ENCODE measurements around the gene DIAPH2. TPM values are rescaled to one million over a fixed set of nuclear protein-coding genes. Genes with fewer than 3 reads are reported as not detected.
A peak's percentile ranks its signal among the peaks of the same experiment; 100 is the strongest.

DIAPH2 gene
- total and polyA plus RNA-seq, 2 donors from 2014 or later, result 2.1 to 15.0 TPM

DNA sequence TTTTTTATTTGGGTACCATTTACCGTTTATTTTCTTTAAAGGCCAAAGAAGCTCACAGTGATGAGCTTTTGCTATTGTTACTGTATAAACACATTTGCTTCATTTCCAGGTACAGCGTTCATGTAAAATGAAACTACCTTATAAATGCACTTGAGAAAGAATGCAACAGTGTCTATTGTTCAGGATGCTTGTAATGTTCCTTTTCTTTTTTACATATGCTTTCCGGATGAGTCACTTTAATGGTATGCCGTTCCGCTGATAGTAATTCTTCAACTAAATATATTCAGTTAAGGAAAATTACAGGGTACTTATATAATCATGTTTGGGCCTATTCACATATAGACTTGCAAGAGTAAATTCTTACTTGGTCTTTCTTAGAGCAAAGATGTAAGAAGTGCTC lies 554.0 kb downstream of the DIAPH2 start:
- no peak overlapping the region for H3K27ac ChIP-seq (ENCODE audit: low read depth in 2 of 2, low read length in 2 of 2)
- H3K36me3 ChIP-seq (ENCODE audit: control insufficient read depth in 2 of 3, insufficient read depth in 3 of 3, low read length in 3 of 3), result no peaks in the 10 kb centered on the region
- no peak overlapping the region for H3K9ac ChIP-seq (ENCODE audit: low read length in 3 of 3)
- TF ChIP-seq, protein P1, sequence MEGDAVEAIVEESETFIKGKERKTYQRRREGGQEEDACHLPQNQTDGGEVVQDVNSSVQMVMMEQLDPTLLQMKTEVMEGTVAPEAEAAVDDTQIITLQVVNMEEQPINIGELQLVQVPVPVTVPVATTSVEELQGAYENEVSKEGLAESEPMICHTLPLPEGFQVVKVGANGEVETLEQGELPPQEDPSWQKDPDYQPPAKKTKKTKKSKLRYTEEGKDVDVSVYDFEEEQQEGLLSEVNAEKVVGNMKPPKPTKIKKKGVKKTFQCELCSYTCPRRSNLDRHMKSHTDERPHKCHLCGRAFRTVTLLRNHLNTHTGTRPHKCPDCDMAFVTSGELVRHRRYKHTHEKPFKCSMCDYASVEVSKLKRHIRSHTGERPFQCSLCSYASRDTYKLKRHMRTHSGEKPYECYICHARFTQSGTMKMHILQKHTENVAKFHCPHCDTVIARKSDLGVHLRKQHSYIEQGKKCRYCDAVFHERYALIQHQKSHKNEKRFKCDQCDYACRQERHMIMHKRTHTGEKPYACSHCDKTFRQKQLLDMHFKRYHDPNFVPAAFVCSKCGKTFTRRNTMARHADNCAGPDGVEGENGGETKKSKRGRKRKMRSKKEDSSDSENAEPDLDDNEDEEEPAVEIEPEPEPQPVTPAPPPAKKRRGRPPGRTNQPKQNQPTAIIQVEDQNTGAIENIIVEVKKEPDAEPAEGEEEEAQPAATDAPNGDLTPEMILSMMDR (IDR thresholded peaks at IDR 0.05; ENCODE audit: borderline replicate concordance, extremely low read depth, insufficient read depth), result no peak
- H3K4me1 ChIP-seq (ENCODE audit: control insufficient read depth in 2 of 3, insufficient read depth in 2 of 3, low read depth in 1 of 3, low read length in 3 of 3), result no peaks in the 10 kb centered on the region
- H3K27me3 ChIP-seq (ENCODE audit: control insufficient read depth, insufficient read depth, low read length), result no peaks in the 10 kb centered on the region
- DNase-seq (peak in 1 of 5 donors; percentile 1), FAIRE-seq (no peak)
- no peaks in the 10 kb centered on the region for H3K9me3 ChIP-seq (ENCODE audit: control insufficient read depth in 2 of 3, insufficient read depth in 1 of 3, low read length in 3 of 3)
- intact Hi-C loops (cut with DNase I), result no loop called here
- no peak overlapping the region for H3K4me3 ChIP-seq (ENCODE audit: low read length in 3 of 3)

DNA sequence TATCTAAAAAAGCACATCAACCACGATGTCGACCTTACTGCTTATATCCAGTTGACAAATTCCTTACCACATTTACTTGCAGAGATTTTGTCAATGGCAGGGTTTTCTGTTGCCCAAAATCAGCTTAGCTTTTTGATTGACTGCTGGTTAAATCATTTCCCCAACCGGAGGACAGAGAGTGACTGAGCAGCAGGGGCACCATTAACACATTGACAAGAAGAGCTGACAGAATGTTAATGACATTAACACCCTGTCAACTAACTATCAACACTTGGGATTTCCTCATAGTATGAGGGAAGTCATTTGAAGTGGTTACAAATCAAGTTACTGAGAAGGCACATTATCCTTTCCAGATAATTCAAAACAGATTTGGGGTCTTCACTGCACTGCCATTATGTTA lies 567.5 kb downstream of the DIAPH2 start:
- no peak for DNase-seq
- Histone ChIP-seq H3K9ac (ENCODE audit: low read length in 3 of 3) (no peak overlapping the region), H3K27me3 (ENCODE audit: control insufficient read depth, insufficient read depth, low read length) (no peaks in the 10 kb centered on the region), H3K9me3 (ENCODE audit: control insufficient read depth in 2 of 3, insufficient read depth in 1 of 3, low read length in 3 of 3) (no peaks in the 10 kb centered on the region), H3K4me3 (ENCODE audit: low read length in 3 of 3) (no peak overlapping the region), H3K4me1 (ENCODE audit: control insufficient read depth in 2 of 3, insufficient read depth in 2 of 3, low read depth in 1 of 3, low read length in 3 of 3) (no peaks in the 10 kb centered on the region), H3K36me3 (ENCODE audit: control insufficient read depth in 2 of 3, insufficient read depth in 3 of 3, low read length in 3 of 3) (no peaks in the 10 kb centered on the region), H3K27ac (ENCODE audit: low read depth in 2 of 2, low read length in 2 of 2) (no peak overlapping the region)
- no peak for FAIRE-seq
- intact Hi-C loops (cut with DNase I), result no loop called here
- TF ChIP-seq, protein P1 (IDR thresholded peaks at IDR 0.05; ENCODE audit: borderline replicate concordance, extremely low read depth, insufficient read depth), result no peak

DNA sequence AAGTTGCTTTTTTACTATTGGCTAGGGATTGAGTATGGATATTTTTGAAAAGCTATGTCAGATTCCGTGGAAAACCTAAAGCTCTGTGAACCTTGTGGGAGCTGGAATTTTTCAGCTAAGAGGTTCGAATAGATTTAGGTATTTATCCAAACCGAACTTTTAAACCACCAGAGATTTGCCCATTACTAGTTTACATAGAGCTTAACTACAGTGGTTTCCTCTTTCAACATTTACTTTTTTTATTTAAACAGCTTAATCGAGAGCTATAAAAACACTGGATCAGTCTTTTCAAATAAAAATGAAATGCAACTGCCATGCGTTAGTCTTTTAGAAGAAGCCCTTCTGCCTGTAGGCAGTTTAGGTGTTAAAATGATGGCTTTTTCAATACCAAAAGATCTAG lies 576.0 kb downstream of the DIAPH2 start:
- Histone ChIP-seq H3K27ac (ENCODE audit: low read depth in 2 of 2, low read length in 2 of 2) (no peak overlapping the region), H3K27me3 (ENCODE audit: control insufficient read depth, insufficient read depth, low read length) (no peaks in the 10 kb centered on the region), H3K36me3 (ENCODE audit: control insufficient read depth in 2 of 3, insufficient read depth in 3 of 3, low read length in 3 of 3) (no peaks in the 10 kb centered on the region), H3K9me3 (ENCODE audit: control insufficient read depth in 2 of 3, insufficient read depth in 1 of 3, low read length in 3 of 3) (no peaks in the 10 kb centered on the region), H3K4me1 (ENCODE audit: control insufficient read depth in 2 of 3, insufficient read depth in 2 of 3, low read depth in 1 of 3, low read length in 3 of 3) (no peaks in the 10 kb centered on the region), H3K9ac (ENCODE audit: low read length in 3 of 3) (no peak overlapping the region), H3K4me3 (ENCODE audit: low read length in 3 of 3) (no peak overlapping the region)
- FAIRE-seq (no peak), DNase-seq (no peak)
- intact Hi-C loops (cut with DNase I), result no loop called here
- TF ChIP-seq, protein P1 (IDR thresholded peaks at IDR 0.05; ENCODE audit: borderline replicate concordance, extremely low read depth, insufficient read depth), result no peak
